NCI-H2107 treated with DMSO at 0.1 percent for 48 hours (cell line): ENCODE data around the gene KCTD7.
"Not testable (repeated sequence)": the region's sequence is repeated elsewhere in the genome, so short reads cannot be mapped to it uniquely, and the experiment has no call there.

Experiments used
- DNase-seq: peaks from one replicate; lab custom pipeline; 2025; ENCODE audit not compliant: unreplicated experiment; lab: John Stamatoyannopoulos, UW

The KCTD7 gene

DNA sequence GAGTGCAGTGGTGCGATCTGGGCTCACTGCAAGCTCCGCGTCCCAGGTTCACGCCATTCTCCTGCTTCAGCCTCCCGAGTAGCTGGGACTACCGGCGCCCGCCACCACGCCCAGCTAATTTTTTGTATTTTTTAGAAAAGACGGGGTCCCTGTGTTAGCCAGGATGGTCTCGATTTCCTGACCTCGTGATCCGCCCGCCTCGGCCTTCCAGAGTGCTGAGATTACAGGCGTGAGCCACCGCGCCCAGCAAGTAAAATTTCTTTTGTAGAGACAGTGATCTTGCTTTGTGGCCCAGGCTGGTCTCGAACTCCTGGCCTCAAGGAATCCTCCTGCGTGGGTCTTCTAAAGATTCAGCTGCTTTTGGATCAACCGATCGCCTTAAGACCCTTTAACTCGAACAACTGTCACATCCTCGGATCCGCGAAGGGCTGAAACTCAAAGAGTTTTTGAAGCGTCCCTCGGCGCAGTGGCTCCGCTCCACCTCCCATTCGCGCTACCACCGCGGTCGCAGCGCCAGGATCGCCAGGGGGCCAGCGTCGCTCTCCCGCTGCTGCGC is 25.1 kb downstream of the KCTD7 start:
- not testable (repeated sequence) for DNase-seq

- peak; percentile 96 for DNase-seq
Observed at GRCh38 chr7:66654275-66655112, 25.8 kb downstream of the KCTD7 start.

- DNase-seq, result not testable (repeated sequence)
Observed at GRCh38 chr7:66655113-66655806, 26.6 kb downstream of the KCTD7 start.

GRCh38 chr7:66655826-66656485 is 27.3 kb downstream of the KCTD7 start:
- not testable (repeated sequence) for DNase-seq

GRCh38 chr7:66657798-66658197 is 29.1 kb downstream of the KCTD7 start:
- DNase-seq, result no peak

GRCh38 chr7:66662646-66663264 is 34.1 kb downstream of the KCTD7 start:
- no peak for DNase-seq

- no peak for DNase-seq
Observed at GRCh38 chr7:66664590-66665293, 36.1 kb downstream of the KCTD7 start.

DNA sequence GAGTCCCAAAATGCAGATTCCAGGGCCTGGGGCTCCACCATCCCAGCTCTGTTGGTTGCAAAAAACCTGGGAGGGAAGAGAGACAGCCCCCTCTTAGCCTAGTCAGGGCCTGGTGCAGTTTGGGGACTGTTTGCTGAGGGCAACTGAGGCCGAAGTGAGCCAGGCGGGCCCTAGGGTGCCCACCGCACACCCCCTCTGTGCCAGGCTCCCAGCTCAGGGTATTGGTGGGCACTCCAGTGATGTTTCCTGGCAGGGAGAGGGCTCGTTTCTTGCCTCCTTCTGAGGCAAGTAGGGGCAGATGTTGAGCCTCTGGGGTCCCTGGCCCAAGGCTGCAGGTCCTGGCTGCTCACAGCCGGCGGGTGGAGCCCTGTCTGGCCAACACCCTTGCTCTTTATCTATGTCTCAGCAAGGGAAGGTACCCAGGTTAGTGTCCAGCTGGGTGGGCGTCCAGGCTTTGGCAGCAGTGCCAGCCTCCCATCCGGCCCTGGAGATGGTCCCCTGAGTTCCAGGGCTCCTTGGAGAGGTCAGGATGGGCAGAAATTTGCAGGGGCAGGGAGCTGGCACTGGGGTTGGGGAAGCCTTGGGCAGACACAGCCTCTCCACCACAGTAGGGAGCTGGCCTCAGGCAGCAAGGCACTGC is 37.8 kb downstream of the KCTD7 start:
- no peak for DNase-seq

- no peak for DNase-seq
Observed at GRCh38 chr7:66667023-66667728, 38.5 kb downstream of the KCTD7 start.

- DNase-seq, result no peak
Observed at GRCh38 chr7:66668112-66668511, 39.4 kb downstream of the KCTD7 start.

DNA sequence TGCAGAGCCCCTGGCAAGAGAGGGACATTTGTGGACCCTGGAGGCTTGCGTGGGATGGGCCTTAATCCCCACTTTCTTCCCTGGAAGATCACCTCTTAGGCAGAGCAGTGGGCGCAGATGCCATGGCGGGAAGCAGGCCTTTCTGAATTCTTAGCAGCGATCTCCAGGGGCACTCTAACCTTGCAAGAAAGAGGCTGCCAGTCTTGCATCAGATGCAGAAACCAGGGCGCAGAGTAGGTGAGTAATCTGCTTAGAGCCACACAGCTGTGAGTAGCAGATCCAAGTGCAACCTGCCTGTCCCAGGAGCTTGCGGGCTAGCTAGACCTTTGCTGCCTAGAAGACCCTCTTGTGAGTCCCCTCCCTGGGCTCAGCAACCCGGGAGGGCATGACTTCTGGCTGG is 40.0 kb downstream of the KCTD7 start:
- DNase-seq, result no peak

DNA sequence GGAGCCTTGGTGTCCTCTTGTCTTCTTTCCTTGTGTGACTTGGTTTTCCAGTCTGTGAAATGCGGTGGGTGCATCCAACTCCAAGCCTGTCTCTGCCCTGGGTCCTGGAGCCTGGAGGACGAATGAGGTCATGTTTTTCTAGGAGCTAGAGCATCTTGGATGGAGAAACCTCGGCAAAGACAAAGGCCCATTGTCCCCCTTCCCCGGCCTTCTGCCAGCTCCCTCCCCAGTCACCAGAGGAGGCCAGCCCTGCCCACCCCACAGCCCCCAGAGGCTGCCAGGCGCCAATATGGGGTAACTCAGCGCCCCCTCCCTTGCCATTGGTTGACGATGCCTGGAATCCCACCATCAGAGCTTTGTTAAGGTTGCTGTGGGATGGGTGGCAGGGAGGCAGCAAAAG is 40.4 kb downstream of the KCTD7 start:
- no peak for DNase-seq

DNA sequence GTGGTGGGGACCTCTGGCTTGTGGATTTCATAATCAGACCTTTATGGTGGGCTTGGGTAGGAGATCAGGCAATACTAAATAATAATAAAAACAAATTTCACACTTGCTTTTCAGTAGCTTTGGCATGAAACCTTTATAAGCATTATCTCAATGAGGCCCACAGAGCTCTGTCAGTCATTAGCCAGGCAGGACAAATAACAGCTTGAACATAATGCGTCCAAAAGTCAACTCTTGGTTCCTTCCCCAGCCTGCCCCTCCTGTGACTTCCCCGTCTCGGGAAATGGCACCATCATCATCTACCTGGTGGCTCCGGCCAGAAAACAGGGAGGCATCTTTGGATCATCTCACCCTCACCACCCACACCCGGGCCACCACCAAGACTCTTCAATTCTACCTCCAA is 40.8 kb downstream of the KCTD7 start:
- no peak for DNase-seq

DNA sequence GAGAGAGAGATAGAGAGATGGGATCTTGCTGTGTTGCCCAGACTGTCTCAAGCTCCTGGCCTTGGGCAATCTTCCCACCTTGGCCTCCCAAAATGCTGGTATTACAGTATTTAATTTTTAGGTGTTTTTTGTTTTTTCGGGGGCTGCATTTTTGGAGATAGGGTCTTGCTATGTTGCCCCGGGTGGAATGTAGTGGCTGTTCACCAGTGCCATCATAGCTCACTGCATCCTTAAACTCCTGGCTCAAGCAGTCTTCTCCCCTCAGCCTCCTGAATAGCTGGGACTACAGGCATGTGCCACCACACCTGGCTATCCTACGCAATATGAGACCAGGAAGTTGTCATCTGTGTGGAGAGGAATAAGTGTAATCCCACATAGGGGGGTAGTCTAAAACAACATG is 42.4 kb downstream of the KCTD7 start:
- no peak for DNase-seq

DNA sequence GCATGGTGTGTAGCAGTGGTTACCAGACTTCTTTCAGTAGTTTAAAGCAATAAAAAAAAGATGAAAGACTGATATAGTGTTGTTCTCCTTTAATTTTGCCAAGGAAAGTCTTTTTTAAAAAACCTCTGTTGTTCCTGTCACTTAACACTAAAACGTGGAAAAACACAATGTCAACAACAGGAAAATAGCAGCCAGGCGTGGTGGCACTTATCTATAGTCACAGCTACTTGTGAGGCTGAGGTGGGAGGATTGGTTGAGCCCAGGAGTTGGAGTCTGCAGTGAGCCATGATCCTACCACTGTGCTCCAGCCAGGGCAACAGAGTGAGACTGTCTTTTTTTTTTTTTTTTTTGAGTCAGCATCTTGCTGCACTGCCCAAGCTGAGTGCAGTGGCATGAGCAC is 42.8 kb downstream of the KCTD7 start:
- not testable (repeated sequence) for DNase-seq

DNA sequence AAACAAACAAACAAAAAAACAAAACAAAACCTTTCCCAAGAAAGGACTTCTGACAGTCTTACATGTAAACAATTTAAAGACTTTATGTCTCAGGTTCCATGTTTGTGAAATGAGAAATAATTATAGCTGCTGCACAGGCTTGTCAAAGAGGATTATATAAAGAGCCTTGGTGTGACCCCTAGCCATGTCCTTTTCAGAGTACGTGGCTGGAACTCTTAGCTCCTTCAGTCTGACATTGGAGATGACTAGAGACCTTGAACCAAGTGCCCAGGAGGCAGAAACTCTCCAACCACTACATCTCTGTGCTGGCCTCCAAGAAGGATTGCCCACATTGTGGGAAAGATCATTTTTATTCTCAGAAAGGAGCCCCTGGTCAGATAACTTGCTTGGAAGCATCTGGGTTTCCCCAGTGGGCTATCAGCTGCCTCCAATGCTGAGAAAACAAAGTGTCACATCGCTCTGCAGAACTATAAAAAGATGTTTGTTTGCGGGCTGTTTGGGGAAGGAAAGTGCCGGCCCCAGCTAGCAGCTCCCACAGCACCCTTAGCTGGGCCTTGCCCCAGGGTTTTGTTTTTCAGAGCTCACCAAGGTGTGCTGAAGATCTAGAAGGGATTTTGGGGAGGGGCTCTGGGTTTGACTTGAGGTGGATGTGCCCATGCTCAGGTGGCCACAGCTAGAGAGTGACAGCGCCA is 43.9 kb downstream of the KCTD7 start:
- DNase-seq, result not testable (repeated sequence)

DNA sequence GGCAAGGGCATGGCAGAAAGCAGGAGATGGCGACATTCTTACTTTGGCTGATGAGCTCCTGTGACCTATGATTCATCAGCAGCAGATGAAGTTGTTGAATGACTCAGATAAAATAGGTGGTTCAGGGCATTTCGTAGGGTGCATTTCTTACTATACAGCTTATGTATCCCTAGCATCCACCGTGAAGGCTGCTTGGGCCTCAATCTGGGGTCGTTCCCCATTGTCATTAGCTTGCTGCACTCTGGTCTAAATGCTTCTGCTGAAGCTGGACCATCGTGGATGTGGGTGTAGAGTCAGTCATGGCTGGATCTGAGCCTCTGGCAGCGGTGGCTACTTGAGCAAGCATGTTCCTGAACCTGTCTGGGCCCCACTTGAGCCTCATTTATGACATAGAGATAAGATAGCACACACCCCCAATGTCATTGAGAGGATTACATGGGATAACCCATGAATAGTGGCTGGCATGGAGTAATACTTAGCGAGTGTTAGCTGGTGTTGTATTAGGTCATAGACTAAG is 44.5 kb downstream of the KCTD7 start:
- DNase-seq, result not testable (repeated sequence)

- no peak for DNase-seq
Observed at GRCh38 chr7:66679633-66680244, 51.1 kb downstream of the KCTD7 start.
